ENCODE data around the gene JAM3. TPM values are rescaled to one million over a fixed set of nuclear protein-coding genes. Genes with fewer than 3 reads are reported as not detected.
"Not testable (repeated sequence)": the region's sequence is repeated elsewhere in the genome, so short reads cannot be mapped to it uniquely, and the experiment has no call there.

The JAM3 gene
- total and polyA plus RNA-seq, 11 donors: 11.9 to 56.9 (median 34.0) TPM

GRCh38 chr11:134178032-134178674 is 109.3 kb downstream of the JAM3 start:
- no peaks in the 10 kb centered on the region for H3K27me3 ChIP-seq
- H3K27ac ChIP-seq: no peak overlapping the region
- H3K4me3 ChIP-seq: no peak overlapping the region
- ATAC-seq (peak in 1 of 4 donors; percentile 39), DNase-seq (no peak)
- H3K4me1 ChIP-seq: peaks cover 0 to 5% (median 0%) of the 10 kb centered on the region in 12 donors
- H3K36me3 ChIP-seq: peaks cover 0 to 92% (median 67%) of the 10 kb centered on the region in 9 donors
- intact Hi-C loops (cut with DNase I): no loop called here
- WGBS, 4 donors: 64 to 71% (median 68%) methylated on average over 5 of the region's 5 CpGs
- no peaks in the 10 kb centered on the region for H3K9me3 ChIP-seq
- TF ChIP-seq POLR2A (IDR thresholded peaks at IDR 0.05) (no peak), CTCF (IDR thresholded peaks at IDR 0.05) (no peak)

- intact Hi-C loops (cut with DNase I): no loop called here
- Histone ChIP-seq H3K4me3 (no peak overlapping the region), H3K27me3 (no peaks in the 10 kb centered on the region), H3K27ac (no peak overlapping the region), H3K36me3 (peaks cover 0 to 90% (median 56%) of the 10 kb centered on the region in 9 donors), H3K4me1 (peaks cover 0 to 5% (median 0%) of the 10 kb centered on the region in 12 donors), H3K9me3 (no peaks in the 10 kb centered on the region)
- ATAC-seq: peak in 3 of 4 donors; percentile 60 to 78 (median 65)
- 56 to 63% (median 63%) methylated on average over 4 of the region's 4 CpGs for WGBS, 4 donors
- TF ChIP-seq CTCF (IDR thresholded peaks at IDR 0.05) (no peak), POLR2A (IDR thresholded peaks at IDR 0.05) (no peak)
- DNase-seq: peak in 1 of 5 donors; percentile 29
These were observed 112.8 kb downstream of the JAM3 start for GRCh38 chr11:134181707-134182106.

GRCh38 chr11:134188092-134188491 is 119.2 kb downstream of the JAM3 start:
- H3K27ac ChIP-seq; H3K4me3 ChIP-seq; intact Hi-C loops (cut with DNase I); H3K27me3 ChIP-seq; DNase-seq; H3K4me1 ChIP-seq; ATAC-seq; H3K9me3 ChIP-seq: not testable (repeated sequence)
- 97 to 99% (median 98%) methylated on average over 8 of the region's 8 CpGs for WGBS, 4 donors
- H3K36me3 ChIP-seq: peaks cover 0 to 92% (median 71%) of the 10 kb centered on the region in 9 donors

GRCh38 chr11:134196756-134197155 is 127.9 kb downstream of the JAM3 start:
- DNase-seq (no peak), ATAC-seq (no peak)
- H3K36me3 ChIP-seq: peaks cover 0 to 87% (median 72%) of the 10 kb centered on the region in 9 donors
- no peaks in the 10 kb centered on the region for H3K9me3 ChIP-seq
- H3K27ac ChIP-seq: no peak overlapping the region
- no peaks in the 10 kb centered on the region for H3K27me3 ChIP-seq
- TF ChIP-seq POLR2A (IDR thresholded peaks at IDR 0.05): no peak
- TF ChIP-seq CTCF (IDR thresholded peaks at IDR 0.05): no peak
- 85 to 94% (median 90%) methylated on average over 4 of the region's 4 CpGs for WGBS, 4 donors
- no peak overlapping the region for H3K4me3 ChIP-seq
- H3K4me1 ChIP-seq: no peaks in the 10 kb centered on the region
- intact Hi-C loops (cut with DNase I): no loop called here

GRCh38 chr11:134199531-134199930 is 130.7 kb downstream of the JAM3 start:
- H3K9me3 ChIP-seq: no peaks in the 10 kb centered on the region
- H3K36me3 ChIP-seq: peaks cover 0 to 87% (median 72%) of the 10 kb centered on the region in 9 donors
- no peaks in the 10 kb centered on the region for H3K4me1 ChIP-seq
- TF ChIP-seq CTCF (IDR thresholded peaks at IDR 0.05) (no peak), POLR2A (IDR thresholded peaks at IDR 0.05) (no peak)
- no peak overlapping the region for H3K27ac ChIP-seq
- H3K4me3 ChIP-seq: no peak overlapping the region
- 95 to 98% (median 97%) methylated on average over 9 of the region's 9 CpGs for WGBS, 4 donors
- no peaks in the 10 kb centered on the region for H3K27me3 ChIP-seq
- ATAC-seq: no peak
- no peak for DNase-seq
- intact Hi-C loops (cut with DNase I): no loop called here
